ENCODE data around the gene GPC6. TPM values are rescaled to one million over a fixed set of nuclear protein-coding genes. Genes with fewer than 3 reads are reported as not detected.
A peak's percentile ranks its signal among the peaks of the same experiment; 100 is the strongest.

GPC6 gene
- polyA plus RNA-seq, 2 of the 4 experiments (the other 2 are of a cell fraction) = 8.0 to 14.4 TPM

GRCh38 chr13:93325303-93326233 lies 99.0 kb downstream of the GPC6 start:
- no peak for FAIRE-seq
- ChIA-PET POLR2A (no interaction called here), CTCF (no interaction called here)
- Histone ChIP-seq H3K4me3 (no peak overlapping the region), H3K4me2 (no peak overlapping the region), H3K4me1 (no peaks in the 10 kb centered on the region), H3K27ac (no peak overlapping the region), H3K9me3 (no peaks in the 10 kb centered on the region)
- ATAC-seq = peak in 1 of 2 experiments; percentile 27; a peak in 1 of 6 replicates
- no peak for TF ChIP-seq RNF2 (IDR thresholded peaks at IDR 0.05; ENCODE audit: borderline replicate concordance, low read depth)
- TF ChIP-seq REST (IDR thresholded peaks at IDR 0.05) = no peak
- no peak for TF ChIP-seq RAD21 (conservative IDR thresholded peaks at IDR 0.05 in 1 of 2, IDR thresholded peaks at IDR 0.05 in 1 of 2)
- TF ChIP-seq, protein P1, sequence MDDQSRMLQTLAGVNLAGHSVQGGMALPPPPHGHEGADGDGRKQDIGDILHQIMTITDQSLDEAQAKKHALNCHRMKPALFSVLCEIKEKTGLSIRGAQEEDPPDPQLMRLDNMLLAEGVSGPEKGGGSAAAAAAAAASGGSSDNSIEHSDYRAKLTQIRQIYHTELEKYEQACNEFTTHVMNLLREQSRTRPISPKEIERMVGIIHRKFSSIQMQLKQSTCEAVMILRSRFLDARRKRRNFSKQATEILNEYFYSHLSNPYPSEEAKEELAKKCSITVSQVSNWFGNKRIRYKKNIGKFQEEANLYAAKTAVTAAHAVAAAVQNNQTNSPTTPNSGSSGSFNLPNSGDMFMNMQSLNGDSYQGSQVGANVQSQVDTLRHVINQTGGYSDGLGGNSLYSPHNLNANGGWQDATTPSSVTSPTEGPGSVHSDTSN (IDR thresholded peaks at IDR 0.05) = no peak
- no peak for TF ChIP-seq USF2 (IDR thresholded peaks at IDR 0.05)
- TF ChIP-seq HOXA7 (CRISPR knock-in tag; IDR thresholded peaks at IDR 0.05) = no peak
- TF ChIP-seq FOXS1 (CRISPR knock-in tag; IDR thresholded peaks at IDR 0.05) = no peak
- DNase-seq (ENCODE audit: low read depth in 1 of 2, low spot score in 1 of 2) = no peak
- WGBS (ENCODE audit: missing lambda C conversion rate) = 0% methylated on average over 1 of the region's 1 CpG

GRCh38 chr13:93326234-93326811 lies 99.7 kb downstream of the GPC6 start:
- DNase-seq (ENCODE audit: low read depth in 1 of 2, low spot score in 1 of 2) (no peak), FAIRE-seq (no peak), ATAC-seq (no peak)
- 46% methylated on average over 5 of the region's 5 CpGs for WGBS (ENCODE audit: missing lambda C conversion rate)
- Histone ChIP-seq H3K4me2 (no peak overlapping the region), H3K9me3 (no peaks in the 10 kb centered on the region), H3K4me1 (no peaks in the 10 kb centered on the region), H3K4me3 (no peak overlapping the region), H3K27ac (no peak overlapping the region)
- CTCF ChIA-PET = no interaction called here
- POLR2A ChIA-PET = no interaction called here
- TF ChIP-seq HEYL (CRISPR knock-in tag; IDR thresholded peaks at IDR 0.05) (no peak), CHD2 (IDR thresholded peaks at IDR 0.05; ENCODE audit: low read length, partially characterized antibody) (no peak), MYC (IDR thresholded peaks at IDR 0.05; ENCODE audit: borderline replicate concordance, low read length) (no peak), POLR2A (IDR thresholded peaks at IDR 0.05; ENCODE audit: low read length) (no peak), ZSCAN20 (CRISPR knock-in tag; IDR thresholded peaks at IDR 0.05) (no peak), GATA3 (IDR thresholded peaks at IDR 0.05; ENCODE audit: borderline replicate concordance) (no peak)

- TF ChIP-seq HEYL (CRISPR knock-in tag; IDR thresholded peaks at IDR 0.05) (no peak), EP300 (IDR thresholded peaks at IDR 0.05) (no peak), HOXB5 (CRISPR knock-in tag; IDR thresholded peaks at IDR 0.05) (no peak), USF2 (IDR thresholded peaks at IDR 0.05) (no peak), NPAS2 (CRISPR knock-in tag; IDR thresholded peaks at IDR 0.05; ENCODE audit: borderline replicate concordance) (no peak), RCOR1 (IDR thresholded peaks at IDR 0.05; ENCODE audit: low read depth, low read length) (no peak), HOXA7 (CRISPR knock-in tag; IDR thresholded peaks at IDR 0.05) (no peak), GATA3 (IDR thresholded peaks at IDR 0.05; ENCODE audit: borderline replicate concordance) (no peak), TFCP2L1 (CRISPR knock-in tag; IDR thresholded peaks at IDR 0.05) (no peak), RFX5 (IDR thresholded peaks at IDR 0.05) (no peak), ZSCAN20 (CRISPR knock-in tag; IDR thresholded peaks at IDR 0.05) (no peak)
- TF ChIP-seq, protein P1 (IDR thresholded peaks at IDR 0.05) = no peak
- Histone ChIP-seq H3K4me2 (no peak overlapping the region), H3K9me3 (no peaks in the 10 kb centered on the region), H3K4me3 (no peak overlapping the region), H3K4me1 (no peaks in the 10 kb centered on the region), H3K27ac (no peak overlapping the region)
- POLR2A ChIA-PET = no interaction called here
- DNase-seq (ENCODE audit: low read depth in 1 of 2, low spot score in 1 of 2) (no peak), FAIRE-seq (no peak), ATAC-seq (no peak)
- CTCF ChIA-PET = no interaction called here
- WGBS (ENCODE audit: missing lambda C conversion rate) = 32% methylated on average over 2 of the region's 2 CpGs
These were observed 102.3 kb downstream of the GPC6 start for GRCh38 chr13:93328943-93329342.

All from A549 (cell line).